ENCODE results near the gene IFIT5. TPM values are rescaled to one million over a fixed set of nuclear protein-coding genes. Genes with fewer than 3 reads are reported as not detected.

IFIT5 gene
- total RNA-seq, 1 experiment from 2014 or later: 10.7 TPM

DNA sequence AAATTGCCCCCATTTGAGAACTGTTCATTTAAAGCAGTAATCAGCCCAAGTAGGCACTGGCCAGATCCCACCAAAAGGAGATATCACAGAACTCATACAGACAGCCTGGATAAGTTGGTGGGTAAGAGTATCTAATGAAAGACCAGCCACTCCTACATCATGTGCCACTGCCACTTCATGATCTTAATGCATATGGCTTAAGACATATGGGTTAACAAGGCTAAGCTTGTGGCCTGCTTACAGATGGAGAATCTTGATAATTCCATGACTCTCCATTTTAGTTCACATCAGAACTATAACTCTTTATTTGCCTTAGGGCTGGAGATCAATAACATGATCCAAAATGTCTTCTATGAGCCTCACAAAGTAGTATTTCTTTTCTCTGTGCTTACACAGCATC, 43.3 kb upstream of the IFIT5 start:
- DNase-seq (no peak), ATAC-seq (no peak)
- no peak overlapping the region for H2AFZ ChIP-seq (ENCODE audit: low read length)
- H3K4me2 ChIP-seq (ENCODE audit: low read length): no peak overlapping the region
- no peaks in the 10 kb centered on the region for H4K20me1 ChIP-seq (ENCODE audit: low read length)
- BruUV-seq (replicated peaks): no TSS peak
- intact Hi-C loops (cut with micrococcal nuclease): loop anchor here (5.0 kb wide), 1 partner anchor 44 kb away; the partner anchor contains the start of gene IFIT3
- no peaks in the 10 kb centered on the region for H3K9me2 ChIP-seq (replicated peaks; ENCODE audit: low read length)
- no peak overlapping the region for H3K4me3 ChIP-seq (ENCODE audit: low read length)
- ChIA-PET CTCF (no interaction called here), POLR2A (ENCODE audit: unreplicated experiment) (no interaction called here)
- no peaks in the 10 kb centered on the region for H3K9me3 ChIP-seq (ENCODE audit: low read length)
- TF ChIP-seq CTCF (conservative IDR thresholded peaks at IDR 0.05; ENCODE audit: low read depth, low read length): no peak
- TF ChIP-seq EZH2phosphoT487 (IDR thresholded peaks at IDR 0.05; ENCODE audit: borderline replicate concordance, low read length): no peak
- TF ChIP-seq EZH2 (IDR thresholded peaks at IDR 0.05; ENCODE audit: low read length, unreplicated experiment): no peak
- H3K27ac ChIP-seq (ENCODE audit: low read length): no peak overlapping the region
- no peaks in the 10 kb centered on the region for H3K27me3 ChIP-seq (ENCODE audit: low read length)
- no peaks in the 10 kb centered on the region for H3K79me2 ChIP-seq (ENCODE audit: low read length)
- no peak overlapping the region for H3K9ac ChIP-seq (ENCODE audit: low read length)
- no peaks in the 10 kb centered on the region for H3F3A ChIP-seq (ENCODE audit: low read length, unreplicated experiment)
- no peaks in the 10 kb centered on the region for H3K36me3 ChIP-seq (ENCODE audit: low read depth, low read length)
- peaks cover 41% of the 10 kb centered on the region for H3K4me1 ChIP-seq (ENCODE audit: insufficient read depth, low read length)

DNA sequence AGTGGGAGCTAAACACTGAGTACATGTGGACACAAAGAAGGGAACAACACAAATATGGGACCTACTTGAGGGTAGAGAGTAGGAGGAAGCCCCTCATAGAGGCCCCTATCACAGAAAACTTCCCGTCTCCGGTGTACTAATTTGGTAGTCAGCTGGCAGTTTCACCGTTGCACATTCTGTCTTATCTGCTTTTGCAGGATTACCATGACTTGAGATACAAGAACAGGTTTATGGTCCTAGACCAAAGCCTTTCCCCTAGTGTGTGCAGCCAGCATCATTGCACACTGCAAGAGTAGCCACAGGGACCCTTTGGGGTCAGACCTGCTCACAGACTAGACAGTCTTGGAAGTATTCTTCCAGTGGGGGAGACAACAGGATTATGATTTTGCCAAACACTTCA, 42.4 kb upstream of the IFIT5 start:
- ATAC-seq (no peak), DNase-seq (no peak)
- ChIA-PET CTCF (no interaction called here), POLR2A (ENCODE audit: unreplicated experiment) (interaction anchor here (0.6 kb wide), 1 partner anchor 21 kb away, joined by 4 read pairs; no protein-coding TSS in a partner anchor)
- no peaks in the 10 kb centered on the region for H3K9me2 ChIP-seq (replicated peaks; ENCODE audit: low read length)
- TF ChIP-seq CTCF (conservative IDR thresholded peaks at IDR 0.05; ENCODE audit: low read depth, low read length): no peak
- TF ChIP-seq EZH2phosphoT487 (IDR thresholded peaks at IDR 0.05; ENCODE audit: borderline replicate concordance, low read length): no peak
- intact Hi-C loops (cut with micrococcal nuclease): loop anchor here (5.0 kb wide), 1 partner anchor 45 kb away; the partner anchor contains the start of gene IFIT3
- H3K4me2 ChIP-seq (ENCODE audit: low read length): no peak overlapping the region
- no peaks in the 10 kb centered on the region for H3K27me3 ChIP-seq (ENCODE audit: low read length)
- H2AFZ ChIP-seq (ENCODE audit: low read length): no peak overlapping the region
- H3K4me1 ChIP-seq (ENCODE audit: insufficient read depth, low read length): peaks cover 41% of the 10 kb centered on the region
- H3K27ac ChIP-seq (ENCODE audit: low read length): no peak overlapping the region
- no peaks in the 10 kb centered on the region for H3K79me2 ChIP-seq (ENCODE audit: low read length)
- no peaks in the 10 kb centered on the region for H4K20me1 ChIP-seq (ENCODE audit: low read length)
- H3F3A ChIP-seq (ENCODE audit: low read length, unreplicated experiment): no peaks in the 10 kb centered on the region
- no peaks in the 10 kb centered on the region for H3K36me3 ChIP-seq (ENCODE audit: low read depth, low read length)
- no peaks in the 10 kb centered on the region for H3K9me3 ChIP-seq (ENCODE audit: low read length)
- BruUV-seq (replicated peaks): no TSS peak
- no peak overlapping the region for H3K4me3 ChIP-seq (ENCODE audit: low read length)
- H3K9ac ChIP-seq (ENCODE audit: low read length): no peak overlapping the region

GRCh38 chr10:89373916-89374711, 40.3 kb upstream of the IFIT5 start:
- POLR2A ChIA-PET (ENCODE audit: unreplicated experiment): interaction anchor here (0.8 kb wide), 1 partner anchor 11 kb away, joined by 3 read pairs; no protein-coding TSS in a partner anchor

More at GRCh38 chr10:89373916-89374711, 40.3 kb upstream of the IFIT5 start:
- H3K4me1 ChIP-seq (ENCODE audit: insufficient read depth, low read length): peaks cover 39% of the 10 kb centered on the region
- H3K4me3 ChIP-seq (ENCODE audit: low read length): peak overlapping the region; percentile 27; the same call in 1 of the 2 replicates
- H3K4me2 ChIP-seq (ENCODE audit: low read length): peak overlapping the region; percentile 65
- DNase-seq: peak; percentile 89
- H3K9me3 ChIP-seq (ENCODE audit: low read length): no peaks in the 10 kb centered on the region
- no peaks in the 10 kb centered on the region for H3K36me3 ChIP-seq (ENCODE audit: low read depth, low read length)
- H4K20me1 ChIP-seq (ENCODE audit: low read length): no peaks in the 10 kb centered on the region
- intact Hi-C loops (cut with micrococcal nuclease): loop anchor here (1.0 to 5.0 kb wide), 3 partner anchors 12 to 112 kb away; partner anchors contain the start of gene IFIT3
- ATAC-seq: peak; percentile 90
- BruUV-seq (replicated peaks): TSS peak; percentile 80
- H3K9me2 ChIP-seq (replicated peaks; ENCODE audit: low read length): no peaks in the 10 kb centered on the region
- no peaks in the 10 kb centered on the region for H3K27me3 ChIP-seq (ENCODE audit: low read length)
- CTCF ChIA-PET: no interaction called here
- H2AFZ ChIP-seq (ENCODE audit: low read length): peak overlapping the region; percentile 17; the same call in 1 of the 2 replicates
- H3K79me2 ChIP-seq (ENCODE audit: low read length): no peaks in the 10 kb centered on the region
- peak overlapping the region; percentile 85 for H3K27ac ChIP-seq (ENCODE audit: low read length)
- TF ChIP-seq EZH2 (IDR thresholded peaks at IDR 0.05; ENCODE audit: low read length, unreplicated experiment) (no peak), EZH2phosphoT487 (IDR thresholded peaks at IDR 0.05; ENCODE audit: borderline replicate concordance, low read length) (no peak), CTCF (conservative IDR thresholded peaks at IDR 0.05; ENCODE audit: low read depth, low read length) (no peak)
- no peaks in the 10 kb centered on the region for H3F3A ChIP-seq (ENCODE audit: low read length, unreplicated experiment)
- H3K9ac ChIP-seq (ENCODE audit: low read length): peak overlapping the region; percentile 20
